CMK (cell line): Measurements from ENCODE around the gene WWTR1.

ENCODE experiments used
- DNase-seq: peaks from one replicate; pipeline ENCODE4 v3.0.0-alpha.2; 2010; ENCODE audit warnings: low read depth

WWTR1 gene

DNA sequence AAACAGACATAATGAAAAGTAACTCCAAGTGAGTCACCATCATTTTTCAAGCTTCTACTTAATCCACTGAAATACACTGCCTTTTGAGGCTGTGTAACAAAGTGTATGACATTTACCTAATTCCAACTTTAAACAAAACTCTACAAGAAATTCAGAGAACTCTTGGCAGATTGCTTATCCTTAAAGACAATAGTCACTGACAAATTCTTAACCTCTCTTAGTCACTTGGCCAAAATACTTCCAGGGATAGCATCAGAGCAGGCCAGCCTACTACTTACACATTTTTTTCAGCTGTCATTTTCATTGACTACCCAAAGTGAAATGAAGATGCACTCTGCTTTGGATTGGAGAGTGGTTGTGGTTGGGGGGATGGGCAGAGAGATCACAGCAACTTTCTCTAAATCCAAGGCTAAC is 3.6 kb downstream of the WWTR1 start:
- no peak for DNase-seq

DNA sequence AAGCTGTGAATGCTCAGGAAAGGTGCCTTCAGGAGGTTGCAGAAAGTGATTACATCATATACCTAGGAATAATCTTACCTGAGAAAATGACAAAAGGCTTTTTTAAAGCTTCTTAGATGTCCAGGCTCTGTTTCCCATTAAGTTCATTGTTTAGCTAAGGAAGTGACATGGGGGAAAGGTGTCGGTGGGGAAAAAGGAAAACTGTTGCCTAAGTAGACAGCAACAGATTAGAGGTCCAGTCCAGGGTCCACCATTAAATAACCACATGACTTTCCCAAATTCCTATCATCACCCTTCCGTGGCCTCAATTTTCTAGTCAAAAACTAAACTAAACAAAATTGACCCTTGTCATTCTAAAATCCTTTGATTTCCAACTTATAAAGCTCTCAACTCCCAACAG is 4.3 kb downstream of the WWTR1 start:
- no peak for DNase-seq

DNA sequence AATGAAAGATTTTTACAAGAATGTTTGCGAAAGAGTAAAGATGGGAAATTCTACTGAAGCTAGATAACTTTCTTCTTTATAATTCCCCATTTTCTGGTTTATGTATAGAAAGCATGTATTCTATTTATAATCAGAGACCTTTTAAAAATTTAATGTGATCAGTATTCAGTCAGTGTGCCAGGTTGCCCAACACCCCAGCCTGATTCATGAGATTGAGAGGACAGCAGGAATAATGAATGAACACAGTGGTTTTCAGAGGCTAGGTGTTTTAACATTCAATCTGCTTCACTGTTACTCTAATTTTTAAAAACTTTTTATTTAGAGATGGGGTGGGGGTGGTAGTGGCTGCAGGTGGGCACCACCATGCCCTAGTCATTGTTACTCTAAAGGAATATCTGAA is 4.7 kb downstream of the WWTR1 start:
- no peak for DNase-seq

GRCh38 chr3:149650828-149651227 is 7.0 kb downstream of the WWTR1 start:
- no peak for DNase-seq

DNA sequence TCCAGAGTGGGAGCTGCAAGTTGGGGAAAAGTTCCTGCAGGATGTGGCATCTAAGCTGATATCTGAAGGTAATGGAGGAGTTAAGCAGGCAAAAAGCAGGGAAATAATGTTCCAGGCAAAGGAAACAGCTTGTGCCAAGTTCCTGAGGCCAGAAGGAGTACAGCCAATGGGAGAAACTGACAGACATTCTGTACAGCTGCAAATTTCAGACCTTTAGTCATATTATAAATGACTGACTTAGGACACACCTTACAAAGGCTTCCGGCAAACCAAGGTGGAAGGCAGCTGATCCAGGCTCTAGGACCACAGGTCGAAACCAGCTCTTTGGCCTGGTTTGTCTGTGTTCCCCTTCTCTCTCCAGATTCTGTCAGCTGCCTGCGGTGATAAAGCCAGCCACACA is 9.3 kb downstream of the WWTR1 start:
- DNase-seq: no peak

- no peak for DNase-seq
These were observed 10.0 kb downstream of the WWTR1 start for GRCh38 chr3:149647812-149648211.

- no peak for DNase-seq
These were observed 10.5 kb downstream of the WWTR1 start for GRCh38 chr3:149647285-149647684.

DNA sequence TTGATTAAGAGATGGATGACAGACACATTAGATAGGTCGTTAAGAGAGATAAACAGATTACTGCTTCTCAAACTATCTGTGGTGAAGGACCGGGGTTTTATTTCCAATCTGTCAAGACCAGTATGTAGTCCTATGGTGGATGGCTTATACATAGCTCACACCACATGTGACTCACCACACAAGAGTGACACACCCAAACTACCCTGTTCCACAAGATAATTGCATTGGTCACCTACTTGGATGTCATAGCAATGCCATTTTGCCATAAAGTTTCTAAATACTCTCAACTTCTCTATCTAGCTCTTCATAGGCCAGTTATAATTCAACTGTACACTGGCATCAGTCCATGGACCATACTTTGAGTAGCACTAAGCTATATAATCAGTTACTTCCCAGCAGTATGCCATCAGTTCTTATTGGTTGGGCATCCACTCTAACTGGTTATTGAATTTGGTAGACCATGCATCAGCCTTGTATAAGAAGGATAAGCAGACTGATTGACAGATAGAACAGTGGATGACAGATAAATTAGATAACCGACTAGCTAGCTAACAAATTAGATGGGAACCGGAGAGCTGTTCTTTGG is 11.6 kb downstream of the WWTR1 start:
- DNase-seq: no peak

- DNase-seq: no peak
These were observed 13.9 kb downstream of the WWTR1 start for GRCh38 chr3:149643963-149644362.

DNA sequence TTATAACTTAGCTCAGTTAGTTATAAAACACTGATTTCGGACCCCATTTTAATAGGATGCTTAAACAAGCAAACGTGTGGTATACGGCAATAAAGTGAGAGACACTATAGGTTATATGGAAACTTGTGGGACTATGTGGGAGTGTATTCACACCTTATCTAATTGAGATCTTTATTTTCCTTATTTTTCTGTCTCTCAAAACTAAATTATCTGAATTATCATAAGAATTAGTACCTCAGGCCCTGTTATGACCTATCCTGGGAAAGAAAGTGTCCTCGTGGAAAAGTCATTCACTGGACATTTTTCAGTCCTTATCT is 14.4 kb downstream of the WWTR1 start:
- no peak for DNase-seq

DNA sequence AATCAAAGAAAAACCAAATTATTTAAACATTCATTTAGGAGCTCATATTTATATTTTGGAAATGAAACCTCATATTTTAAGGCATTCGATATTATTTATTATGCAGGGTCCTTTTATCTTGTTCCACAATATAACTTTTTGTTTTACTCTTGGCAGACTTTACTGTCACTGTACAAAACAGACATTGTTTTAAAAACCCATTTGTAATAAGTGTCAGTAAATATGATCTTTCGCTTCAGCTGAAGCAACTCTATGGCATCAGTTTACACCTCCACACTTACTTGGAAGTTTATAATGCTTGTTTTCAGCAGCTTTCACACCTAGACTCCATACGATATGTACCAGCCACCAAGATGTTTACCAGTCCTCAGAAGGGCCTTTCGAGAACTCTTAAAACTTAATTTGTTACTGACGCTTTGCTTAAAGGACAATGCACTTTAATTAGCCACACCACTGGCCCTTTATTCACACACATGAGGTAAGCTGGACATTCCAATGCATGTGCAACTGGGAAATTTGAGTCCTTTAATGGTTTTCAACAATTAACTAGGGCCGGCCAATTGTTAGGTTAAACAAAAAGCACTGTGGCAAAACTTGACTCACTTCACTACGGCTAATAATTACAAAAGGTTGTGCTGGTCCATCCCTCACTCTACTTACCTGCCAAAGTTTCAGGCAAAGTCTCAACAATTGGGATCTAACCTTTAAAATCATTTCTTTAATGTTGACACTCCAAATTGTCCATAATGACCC is 16.7 kb downstream of the WWTR1 start:
- no peak for DNase-seq

DNA sequence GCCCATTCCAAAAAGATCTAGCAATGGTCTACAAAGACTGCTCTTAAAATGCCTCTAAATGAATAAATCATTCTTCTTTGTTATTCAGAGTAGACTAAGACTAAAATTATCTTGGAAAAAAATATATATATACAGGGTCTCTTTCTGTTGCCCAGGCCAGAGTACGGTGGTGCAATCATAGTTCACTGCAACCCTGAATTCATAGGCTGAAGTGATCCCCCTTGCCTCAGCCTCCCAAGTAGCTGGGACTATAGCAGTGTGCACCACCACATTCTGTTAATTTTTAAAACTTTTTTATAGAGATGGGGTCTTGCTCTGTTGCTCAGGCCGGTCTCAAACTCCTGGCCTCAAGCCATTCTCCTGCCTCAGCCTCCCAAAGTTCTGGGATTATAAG is 18.7 kb downstream of the WWTR1 start:
- no peak for DNase-seq

GRCh38 chr3:149638228-149639092 is 19.4 kb downstream of the WWTR1 start:
- no peak for DNase-seq

DNA sequence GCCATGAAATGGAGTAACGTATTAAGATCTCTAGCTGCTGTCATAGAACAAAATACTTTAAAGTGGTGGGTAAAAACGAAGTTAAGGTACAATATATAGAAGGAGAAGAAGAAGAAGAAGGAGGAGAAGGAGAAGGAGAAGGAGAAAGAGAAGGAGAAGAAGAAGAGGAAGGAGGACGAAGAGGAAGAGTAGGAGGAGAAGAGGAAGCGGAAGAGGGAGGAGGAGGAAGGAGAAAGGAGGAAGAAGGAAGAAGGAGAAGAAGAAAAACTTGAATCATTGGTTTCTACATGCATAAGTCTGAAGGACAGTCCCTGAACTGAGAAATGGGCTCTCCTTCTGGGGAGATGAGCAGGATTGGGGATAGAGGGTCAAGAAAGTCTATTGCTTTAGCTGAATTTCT is 22.4 kb downstream of the WWTR1 start:
- no peak for DNase-seq

DNA sequence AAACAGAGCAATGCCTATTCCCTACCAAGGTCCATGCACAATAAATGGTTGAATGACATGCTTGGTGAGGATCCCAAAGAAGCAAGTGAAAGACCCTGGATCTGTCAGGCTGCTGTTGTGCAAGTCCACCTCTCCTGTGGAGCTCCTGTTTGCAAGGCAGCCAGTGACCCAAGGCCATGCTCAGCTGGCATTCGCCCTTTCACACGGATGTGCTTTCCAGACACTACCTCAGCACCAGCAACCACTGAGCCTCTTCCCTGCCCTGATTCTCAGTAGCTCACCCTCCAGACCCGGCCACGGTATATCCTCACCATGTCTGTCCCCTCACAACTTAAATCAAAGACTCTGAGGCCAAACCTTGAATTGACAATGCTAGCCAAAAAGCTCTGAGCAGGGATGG is 23.3 kb downstream of the WWTR1 start:
- DNase-seq: no peak

- DNase-seq: no peak
These were observed 23.8 kb downstream of the WWTR1 start for GRCh38 chr3:149634072-149634471.

DNA sequence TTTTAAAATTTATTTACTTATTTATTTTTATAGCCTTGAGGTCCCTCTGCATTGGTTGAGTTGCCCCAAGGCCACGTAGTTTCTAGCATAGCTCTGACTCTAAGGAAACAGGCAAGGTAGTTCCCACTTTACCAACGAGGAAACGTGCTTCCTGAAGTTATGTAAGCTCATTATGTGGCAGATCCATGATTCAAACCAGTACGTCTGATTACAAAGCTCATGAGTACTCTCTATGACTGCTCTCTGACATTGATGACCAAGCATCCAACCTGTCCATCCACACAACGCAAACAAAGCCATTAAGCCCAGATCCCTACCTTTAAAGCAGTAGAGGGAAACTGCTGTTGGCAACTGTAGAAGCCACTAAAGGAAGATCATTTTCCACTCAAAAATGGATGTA is 25.6 kb downstream of the WWTR1 start:
- DNase-seq: no peak

DNA sequence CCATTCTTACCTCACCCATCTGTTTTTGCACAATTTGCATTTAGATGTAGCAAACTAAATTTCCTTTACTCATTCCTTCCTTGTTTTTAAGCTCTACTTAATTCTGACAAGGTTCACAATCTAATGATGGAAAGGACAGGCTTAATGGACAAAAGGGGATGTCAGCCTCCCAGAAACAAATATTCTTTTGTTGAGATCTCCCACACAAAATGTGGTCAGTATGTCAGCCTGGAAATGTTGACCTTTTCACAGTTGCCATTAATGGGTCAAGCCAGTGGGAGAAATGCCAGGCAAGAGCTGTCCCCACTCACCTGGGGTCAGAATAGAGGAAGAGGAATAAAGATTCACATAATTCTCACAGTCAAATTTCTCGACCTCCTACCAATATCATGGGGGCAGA is 27.0 kb downstream of the WWTR1 start:
- DNase-seq: no peak

DNA sequence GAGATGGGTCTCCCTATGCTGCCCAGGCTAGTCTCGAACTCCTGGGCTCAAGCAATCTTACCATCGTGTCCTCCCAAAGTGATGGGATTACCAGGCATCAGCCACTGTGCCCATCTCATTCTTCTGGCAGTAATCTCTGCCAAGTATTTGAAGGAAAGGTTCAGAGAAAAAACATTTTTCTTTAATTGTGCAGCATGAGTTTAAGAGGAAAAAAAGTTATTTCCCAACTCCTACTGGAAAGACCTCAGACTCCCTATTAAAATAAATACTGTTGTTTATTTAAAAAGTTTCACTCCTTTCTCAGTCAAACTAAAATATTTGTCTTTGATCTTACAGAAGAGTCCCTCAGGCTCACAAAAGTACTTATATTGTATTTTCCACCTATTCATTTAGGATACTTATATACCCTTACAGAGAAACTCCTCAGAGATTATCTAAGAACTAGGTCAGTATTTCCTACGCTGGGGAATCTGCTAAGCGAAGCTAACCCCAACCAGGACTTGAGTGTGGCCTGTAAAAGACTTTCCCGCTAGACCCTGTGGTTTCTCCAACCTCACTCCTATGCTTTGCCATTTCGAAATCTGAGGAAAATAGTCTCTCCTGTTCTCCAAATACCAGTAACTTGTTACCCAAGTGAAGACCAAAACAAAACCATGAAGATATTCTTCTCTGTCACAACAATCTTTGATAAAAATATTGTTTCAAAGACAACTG is 28.7 kb downstream of the WWTR1 start:
- no peak for DNase-seq

GRCh38 chr3:149626671-149627070 is 31.2 kb downstream of the WWTR1 start:
- no peak for DNase-seq

DNA sequence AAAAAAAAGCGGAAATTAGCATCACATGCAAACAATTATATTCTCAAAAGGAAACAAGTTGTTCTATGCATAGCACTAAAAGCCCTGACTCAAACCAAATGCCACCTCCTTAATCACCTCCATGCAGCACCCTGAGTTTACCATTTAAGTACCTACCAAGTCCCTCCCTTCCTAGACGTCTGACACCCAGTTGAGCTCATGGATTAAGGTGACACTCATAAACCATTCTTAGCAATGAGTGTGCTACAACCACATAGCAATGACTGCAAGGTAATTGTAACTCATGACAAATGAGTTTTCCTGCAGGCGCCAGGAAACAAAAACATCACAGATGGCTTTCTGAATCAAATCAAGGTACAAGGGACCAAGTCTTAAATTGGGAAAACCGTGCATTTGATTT is 32.0 kb downstream of the WWTR1 start:
- no peak for DNase-seq

- DNase-seq: peak; percentile 2
These were observed 34.0 kb downstream of the WWTR1 start for GRCh38 chr3:149623824-149624223.
